Lower leg skin (tissue), 3 donors: ENCODE data around the gene ATRN.

ENCODE experiments used
- POLR2A ChIP-seq, 2 donors: fragments of 450-650 bp; IDR thresholded peaks; one replicate each; pipeline ENCODE4 v1.6.1; 2016 to 2017; ENCODE audit warnings: antibody characterized with exemption in 2 of 2, mild to moderate bottlenecking in 1 of 2, moderate library complexity in 1 of 2
- TF ChIP-seq, protein P1 (sequence below), 3 donors: fragments of 450-650 bp; IDR thresholded peaks; one replicate each; pipeline ENCODE4 v1.5.1; 2016; ENCODE audit warnings: antibody characterized with exemption in 3 of 3, mild to moderate bottlenecking in 3 of 3, moderate library complexity in 2 of 3

GRCh38 chr20:3691897-3692296, 221.1 kb downstream of the ATRN start:
- TF ChIP-seq, protein P1, sequence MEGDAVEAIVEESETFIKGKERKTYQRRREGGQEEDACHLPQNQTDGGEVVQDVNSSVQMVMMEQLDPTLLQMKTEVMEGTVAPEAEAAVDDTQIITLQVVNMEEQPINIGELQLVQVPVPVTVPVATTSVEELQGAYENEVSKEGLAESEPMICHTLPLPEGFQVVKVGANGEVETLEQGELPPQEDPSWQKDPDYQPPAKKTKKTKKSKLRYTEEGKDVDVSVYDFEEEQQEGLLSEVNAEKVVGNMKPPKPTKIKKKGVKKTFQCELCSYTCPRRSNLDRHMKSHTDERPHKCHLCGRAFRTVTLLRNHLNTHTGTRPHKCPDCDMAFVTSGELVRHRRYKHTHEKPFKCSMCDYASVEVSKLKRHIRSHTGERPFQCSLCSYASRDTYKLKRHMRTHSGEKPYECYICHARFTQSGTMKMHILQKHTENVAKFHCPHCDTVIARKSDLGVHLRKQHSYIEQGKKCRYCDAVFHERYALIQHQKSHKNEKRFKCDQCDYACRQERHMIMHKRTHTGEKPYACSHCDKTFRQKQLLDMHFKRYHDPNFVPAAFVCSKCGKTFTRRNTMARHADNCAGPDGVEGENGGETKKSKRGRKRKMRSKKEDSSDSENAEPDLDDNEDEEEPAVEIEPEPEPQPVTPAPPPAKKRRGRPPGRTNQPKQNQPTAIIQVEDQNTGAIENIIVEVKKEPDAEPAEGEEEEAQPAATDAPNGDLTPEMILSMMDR (IDR thresholded peaks at IDR 0.05): no peak
- no peak for TF ChIP-seq POLR2A (IDR thresholded peaks at IDR 0.05)
